Activated CD8-positive, alpha-beta memory T cell treated with anti-CD3 and anti-CD28 coated beads for 4 hours (primary cell): Measurements from ENCODE around the gene DTX3L.
"Not testable (repeated sequence)": the region's sequence is repeated elsewhere in the genome, so short reads cannot be mapped to it uniquely, and the experiment has no call there.

Experiments
- DNase-seq, 2 donors: peaks; one replicate each; pipeline ENCODE4 v3.0.0-alpha.2; 2020; ENCODE audit warnings: low read depth in 2 of 2

Gene DTX3L

DNA sequence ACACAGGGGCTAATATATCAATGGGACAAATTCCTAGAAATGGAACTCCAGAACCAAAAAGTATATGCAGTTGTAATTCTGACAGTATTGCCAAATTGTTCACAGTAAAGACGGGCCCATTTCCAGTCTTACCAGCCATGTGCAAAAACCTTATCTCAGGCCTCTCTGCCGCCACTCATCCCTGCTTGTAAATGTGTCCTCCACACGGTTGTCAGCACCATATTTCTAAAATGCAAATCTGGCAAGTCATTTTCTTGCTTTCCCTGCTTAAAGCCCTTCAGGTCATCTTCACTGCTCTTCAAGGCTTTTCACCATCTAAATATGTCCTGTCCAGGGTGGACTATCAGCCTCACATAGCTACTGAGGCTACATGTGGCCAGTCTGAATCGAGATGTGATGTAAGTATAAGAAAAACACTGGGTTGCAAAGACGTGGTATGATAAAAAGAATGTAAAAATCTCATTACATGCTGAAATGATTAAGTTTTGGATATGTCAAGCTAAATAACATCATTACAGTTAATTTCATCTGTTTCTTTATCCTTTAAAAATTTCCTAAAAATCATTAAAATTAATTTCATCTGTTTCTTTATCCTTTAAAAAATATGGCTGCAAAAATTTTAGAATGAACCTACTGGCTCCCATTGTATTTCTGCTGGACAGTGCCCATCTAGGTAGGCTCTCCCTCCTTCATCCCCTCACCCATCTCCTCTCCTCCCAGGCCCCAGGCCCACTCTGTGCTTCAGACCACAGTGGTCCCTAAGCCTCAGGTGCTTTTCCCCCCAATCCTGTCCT is 1.0 kb upstream of the DTX3L start:
- no peak for DNase-seq

DNA sequence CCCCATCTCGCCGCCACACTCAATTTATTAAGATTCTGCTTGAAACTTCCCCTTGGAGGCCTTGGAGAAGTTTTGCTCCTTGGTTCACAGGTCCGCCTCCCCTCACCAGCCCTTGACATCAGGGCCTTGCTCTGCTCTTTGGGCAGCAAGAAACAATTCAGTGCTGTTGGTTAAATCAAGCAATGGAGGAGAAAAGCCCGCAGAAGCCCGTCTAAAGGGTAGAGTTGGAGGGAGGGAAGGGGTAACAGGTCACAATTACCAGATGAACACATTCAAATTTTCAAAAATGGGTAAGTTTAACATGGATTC is 467 bp upstream of the DTX3L start:
- no peak for DNase-seq

DNA sequence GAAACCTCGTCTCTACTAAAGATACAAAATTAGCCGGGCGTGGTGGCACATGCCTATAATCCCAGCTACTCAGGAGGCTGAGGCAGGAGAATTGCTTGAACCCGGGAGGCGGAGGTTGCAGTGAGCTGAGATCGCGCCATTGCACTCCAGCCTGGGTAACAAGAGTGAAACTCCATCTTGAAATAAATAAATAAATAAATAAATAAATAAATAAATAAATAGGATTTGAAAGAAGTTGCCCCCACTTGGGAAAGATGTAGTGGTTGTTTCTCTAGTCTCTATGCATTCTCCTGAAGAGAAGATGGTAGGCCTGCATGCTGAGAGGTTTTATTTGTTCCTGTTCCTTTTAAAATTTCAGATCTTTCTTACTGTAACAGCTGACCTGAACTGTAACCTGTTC is 4.0 kb downstream of the DTX3L start:
- DNase-seq = not testable (repeated sequence)

DNA sequence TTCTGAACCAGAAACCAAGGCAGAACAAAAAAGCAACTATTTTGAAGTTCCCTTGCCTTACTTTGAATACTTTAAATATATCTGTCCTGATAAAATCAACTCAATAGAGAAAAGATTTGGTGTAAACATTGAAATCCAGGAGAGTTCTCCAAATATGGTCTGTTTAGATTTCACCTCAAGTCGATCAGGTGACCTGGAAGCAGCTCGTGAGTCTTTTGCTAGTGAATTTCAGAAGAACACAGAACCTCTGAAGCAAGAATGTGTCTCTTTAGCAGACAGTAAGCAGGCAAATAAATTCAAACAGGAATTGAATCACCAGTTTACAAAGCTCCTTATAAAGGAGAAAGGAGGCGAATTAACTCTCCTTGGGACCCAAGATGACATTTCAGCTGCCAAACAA is 4.6 kb downstream of the DTX3L start:
- no peak for DNase-seq

DNA sequence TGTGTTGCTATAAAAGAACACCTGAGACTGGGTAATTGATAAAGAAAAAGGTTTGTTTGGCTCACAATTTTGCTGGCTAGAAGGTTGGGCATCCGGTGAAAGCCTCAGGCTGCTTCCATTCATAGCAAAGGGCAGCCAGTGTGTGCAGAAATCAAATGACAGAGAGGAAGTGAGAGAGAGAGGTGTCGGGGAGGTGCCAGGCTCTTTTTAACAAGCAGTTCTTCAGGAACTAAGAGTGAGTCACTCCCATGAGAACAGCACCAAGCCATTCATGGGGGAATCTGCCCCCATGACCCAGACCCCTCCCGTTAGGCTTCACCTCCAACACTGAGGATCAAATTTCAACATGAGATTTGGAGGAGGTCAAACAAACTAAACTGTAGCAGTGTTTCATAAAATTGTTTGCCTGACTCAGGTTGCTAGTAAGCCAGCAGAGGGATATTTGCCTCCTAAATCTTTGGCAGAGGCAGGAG is 8.8 kb downstream of the DTX3L start:
- DNase-seq = peak in 1 of 2 donors; percentile 14

DNA sequence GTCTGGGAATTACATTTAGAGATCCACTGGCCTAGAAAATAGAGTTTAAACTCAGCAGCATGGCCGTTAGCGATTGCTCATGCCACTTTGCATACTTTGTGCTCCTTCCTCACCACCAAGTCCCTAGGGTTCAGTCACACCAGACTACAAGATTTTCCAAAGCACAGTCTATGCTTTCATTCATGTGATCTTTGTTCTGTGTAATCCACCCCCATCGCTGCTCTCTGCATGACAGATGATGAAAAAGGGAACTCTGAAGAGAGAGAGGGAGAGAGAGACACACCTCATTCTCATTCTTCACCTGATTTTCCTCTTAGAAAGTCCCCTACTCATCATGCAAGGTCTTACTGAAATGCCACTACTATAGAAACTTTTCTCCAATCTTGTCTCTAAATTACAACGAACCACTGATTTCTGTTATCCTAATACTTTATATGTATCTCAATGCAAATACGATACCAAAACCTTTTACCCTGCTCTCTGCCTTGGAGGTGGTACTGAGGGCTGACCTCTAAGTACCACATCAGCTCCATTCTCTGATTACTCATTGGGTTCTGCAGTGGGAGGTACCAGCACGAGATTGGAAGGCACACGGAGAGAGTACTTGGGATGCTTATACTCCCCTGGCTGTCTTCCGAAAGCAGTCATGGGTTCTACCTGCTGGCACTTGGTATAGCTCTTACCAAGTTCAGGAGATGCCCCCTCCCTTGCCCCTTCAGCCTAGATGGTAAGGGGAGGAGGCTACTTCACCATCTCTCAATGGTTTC is 12.2 kb downstream of the DTX3L start:
- DNase-seq = no peak

DNA sequence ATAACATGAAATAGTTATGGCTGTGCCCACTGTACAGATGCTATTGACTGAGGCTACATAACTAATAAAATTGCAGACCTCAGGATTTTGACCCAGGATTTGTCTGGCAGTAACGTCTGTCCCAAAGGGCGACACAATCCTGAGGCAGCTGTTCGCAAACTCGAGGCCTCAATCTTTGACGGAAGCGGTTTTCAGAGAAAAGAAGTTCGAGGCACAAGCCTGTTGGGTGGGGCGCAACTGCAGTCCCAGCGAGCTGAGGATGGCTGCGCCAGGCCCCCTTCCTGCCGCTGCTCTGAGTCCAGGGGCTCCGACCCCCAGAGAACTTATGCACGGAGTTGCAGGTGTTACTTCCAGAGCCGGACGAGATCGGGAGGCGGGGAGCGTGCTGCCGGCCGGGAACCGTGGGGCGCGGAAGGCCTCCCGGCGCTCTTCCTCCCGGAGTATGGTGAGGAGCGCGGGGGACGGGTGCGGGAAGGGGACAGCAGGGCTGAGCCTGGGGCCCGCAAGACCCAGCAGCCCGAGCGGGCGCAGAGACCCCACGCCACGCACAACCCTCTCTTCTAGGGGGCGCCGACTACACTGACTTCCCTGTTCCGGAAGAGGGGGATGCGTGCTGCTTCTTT is 13.4 kb downstream of the DTX3L start, which contains the start of gene PARP15:
PARP15 (plus strand) TSS at position 242 of the 623 bp plus-strand sequence; CDS start at position 260, 18 bp downstream.
- no peak for DNase-seq

DNA sequence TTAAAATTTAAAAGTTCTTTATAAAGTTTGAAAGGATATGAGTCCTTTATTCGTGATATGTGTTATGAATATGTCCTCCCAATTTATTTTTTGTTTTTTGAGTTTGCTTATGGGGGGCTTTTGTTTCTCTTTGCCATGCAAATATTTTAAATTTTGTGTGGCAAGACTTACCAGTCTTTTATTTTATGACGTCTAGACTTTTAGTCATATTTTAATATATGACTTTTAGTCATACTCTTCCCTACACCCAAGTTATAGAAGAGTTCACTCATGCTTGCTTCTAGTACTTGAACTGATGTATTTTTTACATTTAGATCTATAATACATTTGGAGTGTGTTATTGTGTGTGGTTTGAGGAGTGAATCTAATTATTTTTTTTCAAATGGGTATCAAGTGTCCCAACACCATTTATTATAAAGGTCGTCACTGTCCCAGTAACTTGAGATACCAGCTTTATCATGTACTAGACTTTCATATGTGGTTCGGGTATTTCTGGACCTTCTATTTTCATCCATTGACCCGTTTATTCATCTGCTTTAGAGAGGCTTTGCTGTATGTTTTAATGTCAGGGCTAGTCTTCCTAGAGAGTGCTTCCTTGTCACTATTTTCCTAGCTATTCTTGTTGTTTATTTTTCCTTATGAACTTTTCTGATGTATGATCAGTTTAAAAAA is 14.1 kb downstream of the DTX3L start:
- DNase-seq = no peak

DNA sequence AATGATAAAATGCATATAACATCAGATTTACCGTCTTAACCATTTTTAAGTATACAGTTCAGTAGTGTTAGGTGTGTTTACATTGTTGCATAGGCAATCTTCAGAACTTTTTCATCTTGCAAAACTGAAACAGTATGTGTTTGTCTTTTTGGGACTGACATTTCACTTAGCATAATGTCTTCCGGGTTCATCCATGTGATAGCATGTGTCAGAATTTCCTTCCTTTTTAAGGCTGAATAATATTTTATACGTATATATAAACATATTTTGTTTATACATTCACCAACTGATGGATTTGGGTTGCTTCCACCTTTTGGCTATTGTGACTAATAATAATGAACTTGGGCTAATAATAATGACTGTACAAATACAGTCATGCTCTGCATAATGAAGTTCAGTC is 16.3 kb downstream of the DTX3L start:
- DNase-seq = no peak

DNA sequence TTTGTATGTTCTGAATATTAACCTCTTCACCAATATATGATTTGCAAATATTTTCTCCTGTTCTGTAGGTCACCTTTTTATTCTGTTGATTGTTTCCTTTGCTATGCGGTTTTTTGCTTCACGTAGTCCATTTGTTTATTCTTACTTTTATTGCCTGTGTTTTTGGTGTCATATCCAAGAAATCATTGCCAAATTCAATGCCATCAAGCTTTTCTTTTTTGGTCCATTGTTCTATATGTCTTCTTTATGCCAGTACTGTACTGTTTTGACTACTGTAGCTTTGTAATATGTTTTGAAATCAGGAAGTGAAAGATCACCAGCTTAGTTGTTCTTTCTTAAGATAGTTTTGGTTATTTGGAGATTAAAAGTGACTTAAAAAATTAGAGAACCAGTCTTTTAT is 17.5 kb downstream of the DTX3L start:
- DNase-seq = no peak

DNA sequence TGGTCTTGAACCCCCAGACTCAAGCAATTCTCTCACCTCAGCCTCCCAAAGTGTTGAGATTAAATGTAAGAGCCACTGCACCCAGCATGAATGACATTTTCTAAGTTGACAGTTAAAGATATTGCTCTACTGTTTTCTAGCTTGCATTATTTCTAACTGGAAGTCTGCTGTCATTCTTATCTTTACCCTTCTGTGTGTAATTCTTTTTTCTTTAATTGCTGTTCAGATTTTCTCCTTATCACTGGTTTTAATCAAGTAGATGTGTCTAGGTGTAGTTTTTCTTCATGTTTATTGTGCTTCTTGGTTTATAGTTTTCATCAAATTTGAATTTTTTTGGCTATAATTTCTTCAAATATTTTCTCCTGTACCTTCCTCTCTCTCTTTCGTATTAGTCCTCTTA is 18.3 kb downstream of the DTX3L start:
- DNase-seq = no peak

DNA sequence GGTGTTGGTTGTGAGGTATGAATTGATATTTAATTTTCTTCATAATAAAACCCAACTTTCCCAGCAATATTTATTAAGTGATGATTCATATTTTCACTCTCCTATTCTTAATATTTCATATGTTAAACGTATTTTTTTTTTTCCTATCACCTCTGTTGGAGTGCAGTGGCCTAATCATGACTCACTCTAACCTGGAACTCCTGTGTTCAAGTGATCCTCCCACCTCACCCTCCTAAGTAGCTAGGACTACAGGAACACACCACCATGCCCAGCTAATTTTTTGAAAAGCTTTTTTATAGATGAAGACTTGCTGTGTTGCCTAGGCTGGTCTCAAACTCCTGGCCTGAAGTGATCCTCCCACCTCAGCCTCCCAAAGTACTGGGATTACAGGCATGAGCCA is 22.0 kb downstream of the DTX3L start:
- no peak for DNase-seq

DNA sequence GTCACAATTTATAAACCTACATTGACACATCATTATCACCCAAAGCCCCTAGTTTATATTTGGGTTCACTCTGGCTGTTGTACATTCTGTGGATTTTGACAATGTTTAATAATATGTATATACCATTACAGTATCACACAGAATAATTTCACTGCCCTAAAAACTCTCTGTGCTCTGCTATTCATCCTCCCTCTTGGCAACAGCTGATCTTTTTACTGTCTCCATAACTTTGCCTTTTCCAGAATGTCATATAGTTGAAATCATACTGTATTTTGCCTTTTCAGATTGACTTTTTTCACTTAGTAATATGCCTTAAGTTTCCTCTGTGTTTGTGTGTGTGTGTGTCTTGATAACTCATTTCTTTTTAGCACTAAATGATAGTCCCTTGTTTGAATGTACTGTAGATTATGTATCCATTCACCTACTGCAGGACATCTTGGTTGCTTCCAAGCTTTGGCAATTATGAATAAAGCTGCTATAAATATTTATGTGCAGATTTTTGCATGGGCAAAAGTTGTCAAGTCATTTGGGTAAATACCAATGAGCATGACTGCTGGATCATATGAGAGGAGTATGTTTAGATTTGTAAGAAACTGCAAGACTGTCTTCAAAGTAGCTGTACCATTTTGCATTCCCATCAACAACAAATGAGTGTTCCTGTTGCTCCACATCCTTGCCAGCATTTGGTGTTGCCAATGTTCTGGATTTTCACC is 22.8 kb downstream of the DTX3L start:
- DNase-seq = no peak

DNA sequence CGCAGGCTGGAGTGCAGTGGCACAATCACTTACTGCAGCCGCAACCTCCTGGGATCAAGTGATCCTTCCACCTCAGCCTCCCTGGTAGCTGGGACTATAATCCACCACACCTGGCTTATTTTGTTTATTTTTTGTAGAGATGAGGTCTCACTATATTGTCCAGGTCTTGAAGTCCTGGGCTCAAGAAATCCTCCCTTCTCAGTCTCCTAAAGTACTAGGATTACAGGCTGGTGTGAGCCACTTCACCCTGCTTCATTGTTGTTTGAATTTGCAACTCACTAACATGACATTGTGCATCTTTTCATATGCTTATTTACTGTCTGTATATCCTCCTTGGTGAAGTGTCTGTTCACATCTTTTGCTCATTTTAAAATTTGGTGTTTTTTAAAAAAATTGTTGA is 23.4 kb downstream of the DTX3L start:
- no peak for DNase-seq

DNA sequence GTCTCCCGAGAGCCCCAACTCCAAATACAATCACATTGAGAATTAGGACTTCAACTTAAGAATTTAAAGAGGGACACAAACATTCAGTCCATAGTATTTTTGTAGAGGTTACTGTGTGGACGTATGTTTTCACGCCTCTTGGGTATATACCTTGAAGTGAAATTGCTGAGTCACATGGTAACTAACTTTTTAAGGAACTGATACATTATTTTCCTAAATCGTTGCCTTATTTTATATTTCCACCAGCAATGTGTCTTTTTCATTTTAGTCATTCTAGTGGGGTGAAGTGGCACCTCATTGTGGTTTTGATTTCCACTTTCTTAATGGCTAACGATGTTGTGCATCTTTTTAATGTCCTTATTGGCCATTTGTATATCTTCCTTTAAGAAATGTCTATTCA is 25.2 kb downstream of the DTX3L start:
- no peak for DNase-seq

DNA sequence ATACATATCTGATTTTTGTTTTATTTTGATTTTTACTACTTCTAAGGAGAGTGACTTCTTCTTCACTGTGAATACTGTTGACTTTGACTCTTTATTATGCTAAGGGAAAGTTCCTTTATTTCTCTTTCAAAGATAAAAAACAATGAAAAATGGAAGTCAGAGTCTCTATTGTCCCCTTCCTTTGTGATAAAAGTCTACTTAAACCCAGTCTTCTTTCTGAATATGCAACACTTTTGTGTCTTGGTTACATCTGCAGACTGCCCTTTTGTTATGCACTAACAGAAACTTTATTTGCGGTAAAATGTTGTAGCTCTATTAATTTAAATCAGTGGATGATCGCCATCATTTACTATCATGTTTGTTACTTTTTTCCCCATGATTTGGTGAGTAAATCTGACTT is 26.5 kb downstream of the DTX3L start:
- no peak for DNase-seq

DNA sequence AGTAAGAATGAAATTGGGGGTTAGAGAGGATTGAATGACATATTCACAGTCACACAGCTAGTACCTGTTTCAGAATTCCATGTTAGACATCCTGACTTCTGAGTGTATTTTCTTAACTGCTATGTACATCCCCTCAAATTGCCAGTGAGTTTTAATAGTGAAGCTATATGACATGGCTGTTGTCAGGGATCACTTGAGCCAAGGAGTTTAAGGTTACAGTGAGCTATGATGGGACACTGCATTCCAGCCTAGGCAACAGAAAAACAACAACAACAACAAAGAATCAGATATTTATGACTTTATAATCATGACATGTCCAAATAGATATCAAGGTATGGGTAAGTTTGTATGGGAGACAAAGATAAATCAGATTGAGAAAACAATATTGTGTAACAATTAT is 29.9 kb downstream of the DTX3L start:
- DNase-seq = no peak

DNA sequence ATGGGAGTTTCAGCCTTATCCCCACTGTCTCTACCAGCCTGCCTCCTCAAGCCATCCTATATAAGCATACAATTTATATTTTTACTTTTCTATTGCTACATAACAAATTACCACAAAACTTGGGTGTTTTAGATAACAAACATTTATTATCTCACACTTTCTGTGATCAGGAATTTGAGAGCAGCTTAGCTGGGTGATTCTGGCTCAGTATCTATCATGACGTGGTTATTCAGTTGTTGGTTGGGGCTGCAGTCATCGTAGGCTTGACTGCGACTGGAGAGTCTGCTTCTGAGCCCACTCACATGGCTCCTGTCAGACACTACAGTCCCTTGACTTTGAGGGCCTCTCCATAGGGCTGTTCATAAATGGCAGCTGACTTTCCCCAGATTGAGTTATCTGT is 34.0 kb downstream of the DTX3L start:
- DNase-seq = no peak

DNA sequence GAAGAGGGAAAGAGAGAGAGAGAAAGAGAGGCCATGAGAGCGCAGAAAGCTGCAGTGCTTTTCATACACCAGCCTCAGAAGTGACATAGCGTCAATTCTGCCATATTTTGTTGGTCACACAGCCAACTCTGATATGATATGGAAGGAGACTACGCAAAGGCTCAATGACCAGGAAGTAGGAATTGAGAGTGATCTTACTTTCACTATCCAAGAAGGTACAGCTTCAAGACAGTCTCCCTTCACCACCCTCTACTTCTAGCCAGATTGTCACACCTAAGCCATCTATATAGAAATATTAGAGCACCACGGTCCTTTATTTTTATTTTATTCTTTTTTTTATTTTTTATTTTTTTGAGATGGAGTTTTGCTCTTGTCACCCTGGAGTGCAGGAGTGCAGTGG is 34.4 kb downstream of the DTX3L start:
- no peak for DNase-seq

DNA sequence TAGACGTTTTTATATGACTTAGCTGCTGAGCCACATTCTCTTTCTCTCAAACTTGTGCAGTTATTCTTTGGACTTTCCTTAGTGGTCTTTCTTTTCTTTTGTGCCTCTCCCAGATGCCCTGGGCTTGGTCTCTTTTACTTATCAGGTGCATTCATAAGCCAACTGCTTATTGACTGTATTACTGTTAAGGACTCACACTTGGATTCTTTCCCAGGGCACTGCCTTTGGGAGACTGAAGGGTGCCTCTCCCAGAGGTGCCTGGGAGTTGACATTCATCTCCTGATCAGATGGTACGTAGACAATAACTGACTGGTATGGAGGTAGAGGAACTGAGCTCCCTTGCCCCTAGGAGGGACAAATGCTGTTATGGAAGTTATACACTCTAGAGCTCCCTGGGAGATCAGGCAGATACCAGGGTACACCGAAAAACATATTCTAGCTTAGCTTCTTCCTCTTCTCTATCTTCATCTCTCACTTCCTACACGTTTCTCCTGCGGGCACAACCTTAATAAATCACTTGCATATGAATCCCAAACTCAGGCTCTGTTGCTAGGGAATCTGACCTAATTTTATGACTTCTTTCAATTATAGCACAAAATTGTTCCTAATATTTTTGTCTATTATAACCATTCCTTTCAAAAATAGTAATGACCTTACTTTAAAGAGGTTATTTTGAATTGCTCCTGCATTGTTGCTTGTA is 38.0 kb downstream of the DTX3L start:
- no peak for DNase-seq

DNA sequence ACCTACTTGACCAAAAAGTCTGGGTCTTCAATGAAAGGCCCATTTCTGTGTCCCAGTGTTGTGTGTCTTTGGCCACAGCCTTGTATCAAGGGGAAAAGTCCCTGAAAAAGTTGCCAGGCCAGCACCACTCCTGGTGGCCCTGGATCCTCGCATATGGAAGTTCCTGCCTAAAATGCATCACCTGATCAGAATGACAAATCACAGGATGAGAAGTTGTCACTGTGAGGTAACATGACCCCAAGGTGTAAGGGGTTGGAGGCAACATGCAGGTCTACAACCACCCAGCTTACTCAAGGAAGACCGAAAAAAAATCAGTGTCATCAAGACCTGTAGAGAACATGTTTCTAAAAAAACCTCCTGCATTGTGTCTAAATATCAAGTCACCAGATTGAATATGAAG is 38.9 kb downstream of the DTX3L start:
- no peak for DNase-seq
